Cerebellar nuclear complex (tissue), 1 donor: Measurements from ENCODE around the gene SNRNP200.
"Not testable (repeated sequence)": the region's sequence is repeated elsewhere in the genome, so short reads cannot be mapped to it uniquely, and the experiment has no call there.

Experiments used
- DNase-seq, 2 experiments: peaks; one replicate each; lab custom pipeline; 2025; lab: John Stamatoyannopoulos, UW

The SNRNP200 gene

GRCh38 chr2:96325041-96325883 lies 19.9 kb upstream of the SNRNP200 start, which contains the start of gene ITPRIPL1:
Gene ITPRIPL1 (plus strand): TSS chr2:96325317. CDS start chr2:96325840, 523 bp downstream.
- no peak for DNase-seq

GRCh38 chr2:96324721-96325040 lies 19.3 kb upstream of the SNRNP200 start:
- DNase-seq: no peak

GRCh38 chr2:96323849-96324248 lies 18.5 kb upstream of the SNRNP200 start:
- no peak for DNase-seq

- DNase-seq: peak in 1 of 2 experiments; percentile 48
These were observed 15.6 kb upstream of the SNRNP200 start for GRCh38 chr2:96320728-96321622.

- DNase-seq: no peak
These were observed 15.0 kb upstream of the SNRNP200 start for GRCh38 chr2:96320326-96320725.

GRCh38 chr2:96319396-96319795 lies 14.1 kb upstream of the SNRNP200 start:
- no peak for DNase-seq

DNA sequence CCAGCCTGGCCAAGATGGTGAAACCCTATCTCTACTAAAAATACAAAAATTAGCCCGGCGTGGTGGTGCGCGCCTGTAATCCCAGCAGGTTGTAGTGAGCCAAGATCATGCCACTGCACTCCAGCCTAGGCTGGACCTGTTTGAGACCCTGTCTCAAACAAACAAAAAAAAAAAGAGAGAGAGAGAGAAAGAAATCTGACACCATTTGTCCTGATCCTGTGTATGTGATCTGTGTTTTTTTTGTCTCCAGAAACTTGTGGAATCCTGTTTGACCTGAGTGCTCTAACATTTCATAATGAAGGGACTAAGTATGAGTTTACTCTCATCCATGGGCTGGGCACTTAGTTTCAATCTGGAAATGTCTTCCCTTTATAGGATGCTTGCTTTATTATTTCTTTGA lies 13.4 kb upstream of the SNRNP200 start:
- no peak for DNase-seq

GRCh38 chr2:96317584-96317997 lies 12.2 kb upstream of the SNRNP200 start:
- no peak for DNase-seq

DNA sequence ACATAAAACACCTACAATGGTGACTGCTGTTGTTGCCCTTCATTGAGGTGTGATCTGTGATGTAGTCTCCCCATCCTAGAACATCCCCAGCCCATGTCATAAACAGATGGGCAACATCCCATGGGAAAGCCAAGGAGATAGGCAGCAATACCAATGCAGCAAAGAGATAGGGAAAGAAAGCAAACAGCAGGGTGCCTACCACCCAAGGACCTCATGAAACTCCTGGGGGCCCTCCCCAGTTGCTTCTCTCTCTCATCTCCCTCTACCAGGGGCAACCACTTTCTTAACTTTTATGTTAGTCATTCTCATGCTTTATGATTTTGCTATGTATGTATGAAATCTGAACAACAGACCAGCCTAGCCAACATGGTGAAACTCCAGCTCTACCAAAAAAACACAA lies 11.7 kb upstream of the SNRNP200 start:
- DNase-seq: no peak

GRCh38 chr2:96315400-96316071 lies 10.2 kb upstream of the SNRNP200 start:
- DNase-seq: no peak

- no peak for DNase-seq
These were observed 9.7 kb upstream of the SNRNP200 start for GRCh38 chr2:96315005-96315399.

DNA sequence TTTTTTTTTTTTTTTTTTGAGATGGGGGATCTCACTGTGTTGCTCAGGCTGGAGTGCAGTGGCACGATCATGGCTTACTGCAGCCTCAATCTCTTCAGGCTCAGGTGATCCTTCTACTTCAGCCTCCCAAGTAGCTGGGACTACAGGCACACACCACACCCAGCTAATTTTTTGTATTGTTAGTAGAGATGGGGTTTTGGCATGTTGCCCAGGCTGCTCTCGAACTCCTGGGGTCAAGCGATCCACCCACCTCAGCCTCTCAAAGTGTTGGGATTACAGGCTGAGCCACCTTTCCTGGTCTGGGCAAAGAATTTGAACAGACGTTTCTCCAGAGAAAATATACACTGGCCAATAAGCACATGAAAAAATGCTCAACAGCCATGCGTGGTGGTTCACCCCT lies 2.9 kb upstream of the SNRNP200 start:
- DNase-seq: no peak

DNA sequence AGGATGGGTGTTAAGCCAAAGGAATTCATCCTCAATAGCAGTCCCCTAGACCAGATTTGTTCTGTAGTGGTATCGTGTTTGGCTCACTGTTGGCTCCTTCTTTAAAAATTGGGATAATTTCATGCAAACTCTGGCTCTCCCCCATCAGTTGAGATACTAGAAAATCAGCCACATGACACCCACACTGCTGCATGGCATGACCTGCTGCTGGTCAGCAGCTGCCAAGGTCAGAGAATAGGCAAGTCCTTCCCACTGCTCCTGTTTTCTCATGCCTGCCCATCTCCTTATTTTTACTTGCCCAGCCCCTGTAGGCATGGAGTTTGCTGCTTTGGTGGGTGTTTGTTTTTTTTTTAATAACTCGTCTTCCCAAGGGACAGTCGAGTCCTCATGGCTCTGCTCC lies 1.0 kb upstream of the SNRNP200 start:
- no peak for DNase-seq

GRCh38 chr2:96305979-96306308 lies 598 bp upstream of the SNRNP200 start:
- no peak for DNase-seq

DNA sequence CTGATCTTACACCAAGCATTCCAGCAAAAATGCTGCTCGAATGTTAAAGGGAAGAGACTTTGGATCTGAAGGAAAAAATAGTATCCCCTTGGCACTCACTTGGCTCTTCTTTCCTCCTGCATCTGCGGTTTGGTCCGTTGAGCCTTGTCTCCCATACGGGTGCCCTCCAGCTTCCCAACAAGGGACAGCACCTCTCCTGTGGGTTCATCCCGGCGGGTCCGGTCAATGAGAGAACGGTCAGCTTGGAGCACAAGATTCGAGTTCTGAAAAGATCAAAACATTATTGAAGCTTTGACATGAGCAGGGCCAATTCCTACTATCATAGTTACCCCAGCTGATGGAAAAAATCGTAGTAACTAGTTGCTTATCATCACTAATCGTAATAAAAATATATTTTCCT lies 740 bp downstream of the SNRNP200 start:
- no peak for DNase-seq

DNA sequence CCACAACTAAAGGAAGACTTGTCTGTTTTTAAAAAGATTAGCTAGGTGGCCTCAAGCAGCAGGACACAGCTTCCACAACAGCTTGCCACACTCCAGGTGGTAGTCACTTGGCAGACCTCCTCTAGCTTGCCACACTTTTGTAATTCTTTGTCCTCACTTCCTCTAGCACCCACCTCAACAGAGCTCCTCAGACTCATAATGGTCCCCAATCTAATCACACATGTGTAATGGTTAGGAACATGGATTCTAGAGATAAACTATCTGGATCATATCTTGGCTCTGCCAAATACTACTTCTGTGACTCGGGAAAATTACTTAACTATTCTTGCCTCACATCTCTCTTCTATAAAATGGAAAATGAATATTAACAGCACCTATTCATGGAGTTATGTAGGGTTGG lies 3.5 kb downstream of the SNRNP200 start:
- no peak for DNase-seq

DNA sequence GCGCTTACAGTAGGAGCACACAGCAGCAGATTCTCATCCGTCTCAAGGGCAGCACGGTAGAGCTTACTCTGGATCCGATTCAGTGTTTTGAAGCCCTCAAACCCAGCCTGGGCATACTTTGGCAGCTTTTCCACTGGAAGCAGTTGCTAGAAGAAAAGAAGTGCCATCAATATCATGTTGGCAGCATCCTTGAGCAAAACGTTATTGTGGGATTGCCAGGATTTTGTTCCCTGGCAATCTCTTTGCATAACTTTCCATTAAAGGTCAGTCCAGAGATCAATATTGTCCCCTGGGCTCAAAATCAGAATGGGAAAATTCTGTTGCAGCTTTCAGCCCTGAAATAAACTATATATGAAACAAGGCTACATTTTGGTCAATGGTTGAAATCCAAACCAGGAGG lies 8.4 kb downstream of the SNRNP200 start:
- DNase-seq: no peak

DNA sequence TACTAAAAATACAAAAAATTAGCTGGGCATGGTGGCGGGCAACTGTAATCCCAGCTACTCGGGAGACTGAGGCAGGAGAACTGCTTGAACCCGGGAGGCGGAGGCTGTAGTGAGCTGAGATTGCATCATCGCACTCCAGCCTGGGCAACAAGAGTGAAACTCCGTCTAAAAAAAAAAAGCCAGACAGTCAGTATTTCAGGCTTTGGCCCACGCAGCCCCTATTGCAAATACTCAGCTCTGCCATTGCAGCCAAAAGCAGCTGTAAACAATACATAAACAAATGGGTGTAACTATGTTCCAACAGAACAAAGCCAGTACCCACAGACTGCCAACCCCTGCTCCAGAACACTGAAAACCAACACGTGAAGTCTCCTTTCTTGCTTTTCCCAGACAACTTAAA lies 11.1 kb downstream of the SNRNP200 start:
- not testable (repeated sequence) for DNase-seq

GRCh38 chr2:96291751-96292150 lies 13.6 kb downstream of the SNRNP200 start:
- no peak for DNase-seq

DNA sequence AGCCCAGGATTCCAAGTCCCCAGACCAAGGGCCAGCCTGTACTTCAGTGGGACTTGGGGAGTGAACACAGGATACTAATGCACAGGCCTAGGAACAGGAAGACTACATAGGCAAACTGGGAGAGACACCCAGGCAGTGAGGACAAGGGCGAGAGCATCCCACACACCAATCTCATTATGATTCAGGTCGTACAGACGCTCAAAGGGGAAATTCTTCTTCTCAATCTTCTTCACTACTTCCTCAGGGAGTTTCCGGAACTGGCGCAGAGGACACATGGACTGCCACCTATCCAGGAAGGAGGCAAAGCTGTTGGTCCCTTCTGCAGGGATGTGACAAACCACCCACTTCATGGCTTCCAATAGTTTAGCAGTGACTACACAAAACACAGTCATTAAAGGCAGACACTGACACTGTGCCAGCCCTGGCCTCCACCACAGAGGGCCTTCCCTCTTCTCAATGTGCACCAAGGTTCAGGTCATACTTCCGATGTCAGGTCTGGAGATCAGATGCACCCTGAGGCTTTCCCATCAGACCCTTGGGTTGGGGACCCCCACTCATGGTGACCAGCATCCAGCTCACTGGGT lies 18.0 kb downstream of the SNRNP200 start:
- no peak for DNase-seq

DNA sequence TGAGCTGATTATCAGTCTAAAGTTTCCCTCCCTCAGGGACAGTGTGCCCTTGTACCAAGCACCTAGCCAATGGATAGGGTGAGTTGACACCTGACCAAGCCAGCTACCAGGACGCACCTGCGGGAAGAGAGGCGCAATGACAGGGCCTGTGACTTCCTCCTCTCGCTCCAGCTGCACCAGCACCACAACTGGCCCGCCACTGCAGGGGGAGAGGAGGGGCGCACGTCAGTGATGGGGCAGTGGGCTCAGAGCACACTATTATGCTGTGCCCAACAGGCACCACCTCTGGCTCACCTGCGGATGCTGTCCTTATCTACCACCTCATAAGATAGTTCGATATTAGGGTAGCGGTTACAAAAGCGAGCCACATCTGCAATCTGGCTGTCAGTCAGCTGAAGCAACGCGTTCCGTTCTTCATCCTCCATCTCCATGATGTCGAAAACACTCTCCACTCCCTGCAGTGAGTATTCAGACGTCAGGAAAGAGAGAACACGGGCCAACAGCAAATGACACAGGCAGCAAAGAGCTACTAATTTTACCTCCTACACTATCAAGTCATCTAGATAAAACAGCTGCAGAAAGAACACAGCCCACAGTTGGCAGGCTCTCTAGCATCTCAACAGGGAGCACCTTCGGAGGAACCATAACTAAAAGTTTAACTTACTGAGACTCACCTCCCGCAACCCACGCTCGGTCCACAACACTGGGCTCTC lies 28.4 kb downstream of the SNRNP200 start:
- DNase-seq: no peak
